ENCODE data around the gene NAGPA.

GRCh38 chr16:4994719-4995434 lies 38.9 kb downstream of the NAGPA start:
- TF ChIP-seq POLR2AphosphoS5 (IDR thresholded peaks at IDR 0.05; ENCODE audit: low read depth, low read length) (no peak), REST (IDR thresholded peaks at IDR 0.05; ENCODE audit: insufficient read depth in 1 of 2, low read depth in 2 of 2, low read length in 2 of 2) (no peak), SIN3A (IDR thresholded peaks at IDR 0.05; ENCODE audit: borderline replicate concordance, insufficient read depth, low read length) (no peak), TAF1 (IDR thresholded peaks at IDR 0.05; ENCODE audit: borderline replicate concordance, insufficient read depth, low read length) (no peak), FOXP2 (optimal IDR thresholded peaks at IDR 0.05; ENCODE audit: borderline replicate concordance, extremely low read depth, extremely low read length, insufficient read depth) (no peak)
